Esophagus muscularis mucosa (tissue), 4 donors: ENCODE measurements around the gene PHF3.

Source experiments
- EP300 ChIP-seq: sonication (generic); formaldehyde crosslinking; IDR thresholded peaks from one replicate; pipeline ENCODE4 v1.6.1; 2017; ENCODE audit warnings: antibody characterized with exemption
- POLR2AphosphoS5 ChIP-seq, 2 donors: sonication (generic); formaldehyde crosslinking; IDR thresholded peaks; one replicate each; pipeline ENCODE4 v1.6.1; 2017; ENCODE audit warnings: antibody characterized with exemption in 2 of 2
- TF ChIP-seq, protein P1 (sequence below), 3 experiments: fragments of 200-600 bp in 2 of 3; fragments of 450-650 bp in 1 of 3; sonication (generic) in 2 of 3; IDR thresholded peaks; one replicate each; pipeline ENCODE4 v1.5.1; 2017 to 2019; ENCODE audit warnings: antibody characterized with exemption in 3 of 3, mild to moderate bottlenecking in 2 of 3, moderate library complexity in 1 of 3

DNA sequence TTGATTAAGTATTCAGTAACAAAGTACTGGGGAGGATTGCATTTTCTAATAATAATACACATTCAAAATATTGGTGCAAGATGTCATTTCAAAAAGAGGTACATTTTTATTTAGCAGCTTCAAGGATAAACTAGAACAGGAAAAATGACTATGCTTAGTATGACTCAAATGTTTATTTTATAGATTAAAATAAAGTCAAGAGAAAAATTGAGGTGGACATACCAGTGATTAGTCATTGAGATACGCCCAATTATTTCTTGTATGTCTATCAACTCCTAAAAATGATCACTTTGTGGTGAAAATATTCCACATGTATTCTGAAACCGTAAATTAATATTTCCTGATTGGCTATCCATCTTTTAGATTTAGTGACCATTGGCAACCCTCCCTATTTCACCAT, 96.7 kb downstream of the PHF3 start:
- TF ChIP-seq POLR2AphosphoS5 (IDR thresholded peaks at IDR 0.05): no peak
- TF ChIP-seq, protein P1, sequence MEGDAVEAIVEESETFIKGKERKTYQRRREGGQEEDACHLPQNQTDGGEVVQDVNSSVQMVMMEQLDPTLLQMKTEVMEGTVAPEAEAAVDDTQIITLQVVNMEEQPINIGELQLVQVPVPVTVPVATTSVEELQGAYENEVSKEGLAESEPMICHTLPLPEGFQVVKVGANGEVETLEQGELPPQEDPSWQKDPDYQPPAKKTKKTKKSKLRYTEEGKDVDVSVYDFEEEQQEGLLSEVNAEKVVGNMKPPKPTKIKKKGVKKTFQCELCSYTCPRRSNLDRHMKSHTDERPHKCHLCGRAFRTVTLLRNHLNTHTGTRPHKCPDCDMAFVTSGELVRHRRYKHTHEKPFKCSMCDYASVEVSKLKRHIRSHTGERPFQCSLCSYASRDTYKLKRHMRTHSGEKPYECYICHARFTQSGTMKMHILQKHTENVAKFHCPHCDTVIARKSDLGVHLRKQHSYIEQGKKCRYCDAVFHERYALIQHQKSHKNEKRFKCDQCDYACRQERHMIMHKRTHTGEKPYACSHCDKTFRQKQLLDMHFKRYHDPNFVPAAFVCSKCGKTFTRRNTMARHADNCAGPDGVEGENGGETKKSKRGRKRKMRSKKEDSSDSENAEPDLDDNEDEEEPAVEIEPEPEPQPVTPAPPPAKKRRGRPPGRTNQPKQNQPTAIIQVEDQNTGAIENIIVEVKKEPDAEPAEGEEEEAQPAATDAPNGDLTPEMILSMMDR (IDR thresholded peaks at IDR 0.05): no peak
- no peak for TF ChIP-seq EP300
